GM12873 (cell line): Measurements from ENCODE around the gene SPEM3.

Experiments
- TF ChIP-seq, protein P1 (sequence below): IDR thresholded peaks from 2 replicates; pipeline ENCODE4 v1.5.1; 2012; ENCODE audit warnings: low read depth, mild to moderate bottlenecking, moderate library complexity, low read length, control low read depth; ENCODE audit not compliant: insufficient read depth; ENCODE audit errors: missing control alignments

Gene SPEM3

DNA sequence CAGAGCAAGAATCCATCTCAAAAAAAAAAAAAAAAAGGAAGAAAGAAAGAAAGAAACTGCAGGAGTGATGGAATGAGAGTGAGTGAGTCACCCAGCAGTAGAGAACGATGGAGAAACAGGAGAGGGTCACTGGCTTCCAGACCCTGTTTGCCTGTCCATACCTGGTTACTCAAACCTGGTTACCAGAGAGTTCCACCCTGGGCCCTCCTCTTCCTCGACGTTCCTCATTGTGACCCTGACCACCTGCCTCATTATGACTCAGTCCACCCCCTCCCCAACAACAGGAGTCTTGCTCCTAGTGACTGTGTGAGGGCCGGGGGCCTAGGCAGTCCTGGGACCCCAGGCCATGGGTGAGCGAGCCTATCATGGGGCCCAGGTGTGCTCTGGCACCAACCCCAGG lies at the start of gene SPEM3:
SPEM3 (plus strand) TSS at position 301 of the 400 bp plus-strand sequence; CDS start at position 347, 46 bp downstream.
- TF ChIP-seq, protein P1, sequence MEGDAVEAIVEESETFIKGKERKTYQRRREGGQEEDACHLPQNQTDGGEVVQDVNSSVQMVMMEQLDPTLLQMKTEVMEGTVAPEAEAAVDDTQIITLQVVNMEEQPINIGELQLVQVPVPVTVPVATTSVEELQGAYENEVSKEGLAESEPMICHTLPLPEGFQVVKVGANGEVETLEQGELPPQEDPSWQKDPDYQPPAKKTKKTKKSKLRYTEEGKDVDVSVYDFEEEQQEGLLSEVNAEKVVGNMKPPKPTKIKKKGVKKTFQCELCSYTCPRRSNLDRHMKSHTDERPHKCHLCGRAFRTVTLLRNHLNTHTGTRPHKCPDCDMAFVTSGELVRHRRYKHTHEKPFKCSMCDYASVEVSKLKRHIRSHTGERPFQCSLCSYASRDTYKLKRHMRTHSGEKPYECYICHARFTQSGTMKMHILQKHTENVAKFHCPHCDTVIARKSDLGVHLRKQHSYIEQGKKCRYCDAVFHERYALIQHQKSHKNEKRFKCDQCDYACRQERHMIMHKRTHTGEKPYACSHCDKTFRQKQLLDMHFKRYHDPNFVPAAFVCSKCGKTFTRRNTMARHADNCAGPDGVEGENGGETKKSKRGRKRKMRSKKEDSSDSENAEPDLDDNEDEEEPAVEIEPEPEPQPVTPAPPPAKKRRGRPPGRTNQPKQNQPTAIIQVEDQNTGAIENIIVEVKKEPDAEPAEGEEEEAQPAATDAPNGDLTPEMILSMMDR = no peak

DNA sequence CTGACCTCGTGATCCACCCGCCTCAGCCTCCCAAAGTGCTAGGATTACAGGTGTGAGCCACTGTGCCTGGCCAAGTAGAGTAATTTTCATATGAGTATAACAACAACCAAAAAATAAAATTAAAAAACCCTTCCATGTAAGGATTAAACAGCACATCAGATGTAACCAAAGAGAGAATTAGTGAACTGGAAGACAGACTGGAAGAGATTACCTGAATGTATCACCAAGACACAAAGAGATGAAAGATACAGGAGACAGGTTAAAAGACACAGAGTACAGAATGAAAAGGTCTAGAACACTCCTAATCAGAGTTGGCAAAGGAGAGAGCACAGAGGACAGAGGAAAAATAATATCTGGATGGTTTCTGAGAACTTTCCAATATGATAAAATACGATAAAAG lies 49.5 kb upstream of the SPEM3 start:
- TF ChIP-seq, protein P1 = no peak

DNA sequence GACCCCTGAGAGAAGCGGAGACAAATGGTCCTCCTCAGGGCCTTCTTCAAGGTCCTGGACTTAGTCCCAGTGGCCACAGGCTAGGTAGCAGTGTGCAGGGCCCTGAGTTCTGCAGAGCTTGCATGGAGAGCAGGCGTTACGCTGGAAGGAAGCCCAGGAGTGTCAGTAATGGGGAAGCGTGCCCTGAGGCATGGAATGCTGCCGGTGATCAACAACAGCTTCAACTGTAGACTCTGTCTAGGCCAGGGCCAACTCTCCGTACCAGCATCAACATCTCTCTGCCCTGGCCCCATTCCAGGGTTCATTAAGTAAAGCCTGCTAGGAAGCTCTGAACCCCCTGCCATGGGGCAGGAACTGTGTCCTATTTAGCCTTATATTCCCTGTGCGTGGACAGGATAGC lies 48.3 kb upstream of the SPEM3 start:
- TF ChIP-seq, protein P1 = no peak

DNA sequence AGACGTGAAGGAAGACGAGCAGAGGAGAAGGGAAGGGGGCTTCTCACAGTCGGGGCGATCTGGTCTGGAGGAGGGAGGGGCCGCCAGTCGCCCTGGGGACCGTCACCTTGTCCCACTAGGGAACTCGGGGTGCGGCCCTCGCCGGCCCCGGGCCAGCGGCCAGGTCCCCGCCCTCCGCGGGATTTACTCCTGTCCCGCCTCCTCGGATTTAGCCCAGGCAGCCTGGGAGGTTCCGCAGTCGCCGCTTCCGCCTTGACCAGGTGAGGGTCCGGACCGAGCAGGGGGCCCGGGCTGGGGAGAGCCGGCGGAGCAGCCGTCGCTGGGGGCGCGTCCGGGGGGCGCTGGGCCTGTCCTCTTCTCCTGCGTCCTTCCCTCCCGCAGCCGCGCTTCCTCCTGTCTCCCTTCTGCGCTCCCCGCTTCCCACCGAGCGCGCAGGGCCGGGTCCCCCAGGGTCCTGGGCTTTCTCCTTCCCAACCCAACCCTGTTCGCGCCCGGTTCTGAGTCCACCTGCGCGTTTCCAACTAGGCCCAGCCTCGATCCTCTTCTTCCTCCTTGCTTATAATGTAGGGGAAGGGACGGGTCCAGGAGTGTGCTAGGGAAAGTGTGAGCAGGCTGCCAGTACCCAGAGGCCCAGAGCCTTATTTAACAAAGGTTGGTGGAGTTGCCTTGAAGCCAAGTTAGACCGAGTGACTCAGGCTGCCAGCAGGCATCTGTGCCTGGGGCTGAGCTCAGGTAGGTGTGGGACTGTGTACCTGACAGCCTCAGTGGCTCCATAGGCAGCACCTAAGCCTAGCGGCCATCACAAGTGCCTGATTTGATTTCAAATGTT lies 47.6 kb upstream of the SPEM3 start, which contains the start of gene TNK1:
TNK1 (plus strand) TSS at position 235 of the 829 bp plus-strand sequence. CDS start 1,838 bp downstream, outside the sequence.
- TF ChIP-seq, protein P1 = no peak

DNA sequence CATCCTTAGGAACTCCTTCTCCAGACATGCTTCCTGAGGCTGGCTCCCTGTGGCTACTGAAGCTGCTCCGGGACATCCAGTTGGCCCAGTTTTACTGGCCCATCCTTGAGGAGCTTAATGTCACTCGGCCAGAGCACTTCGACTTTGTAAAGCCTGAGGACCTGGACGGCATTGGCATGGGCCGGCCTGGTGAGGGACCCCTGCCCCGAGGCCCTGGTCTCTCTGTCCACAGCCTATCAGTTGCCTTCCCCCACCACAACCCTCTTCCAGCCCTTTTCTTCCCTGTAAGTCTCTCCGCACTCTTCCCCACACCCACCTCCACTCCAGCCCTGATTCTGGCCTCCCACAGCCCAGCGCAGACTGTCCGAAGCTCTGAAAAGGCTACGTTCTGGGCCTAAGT lies 45.8 kb upstream of the SPEM3 start:
- TF ChIP-seq, protein P1 = no peak

DNA sequence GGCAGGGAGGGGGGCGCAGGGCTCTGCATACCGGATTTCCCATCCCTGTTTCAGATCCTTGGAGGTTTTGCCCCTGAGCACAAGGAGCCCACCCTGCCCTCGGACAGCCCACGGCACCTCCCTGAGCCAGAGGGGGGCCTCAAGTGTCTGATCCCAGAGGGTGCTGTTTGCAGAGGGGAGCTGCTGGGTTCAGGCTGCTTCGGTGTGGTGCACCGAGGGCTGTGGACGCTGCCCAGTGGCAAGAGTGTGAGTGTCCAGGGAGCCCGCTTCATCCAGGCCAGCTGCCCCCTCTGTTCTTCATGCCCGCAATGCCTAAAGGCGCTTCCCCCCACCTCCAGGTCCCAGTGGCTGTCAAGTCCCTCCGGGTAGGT lies 45.3 kb upstream of the SPEM3 start:
- TF ChIP-seq, protein P1 = no peak

DNA sequence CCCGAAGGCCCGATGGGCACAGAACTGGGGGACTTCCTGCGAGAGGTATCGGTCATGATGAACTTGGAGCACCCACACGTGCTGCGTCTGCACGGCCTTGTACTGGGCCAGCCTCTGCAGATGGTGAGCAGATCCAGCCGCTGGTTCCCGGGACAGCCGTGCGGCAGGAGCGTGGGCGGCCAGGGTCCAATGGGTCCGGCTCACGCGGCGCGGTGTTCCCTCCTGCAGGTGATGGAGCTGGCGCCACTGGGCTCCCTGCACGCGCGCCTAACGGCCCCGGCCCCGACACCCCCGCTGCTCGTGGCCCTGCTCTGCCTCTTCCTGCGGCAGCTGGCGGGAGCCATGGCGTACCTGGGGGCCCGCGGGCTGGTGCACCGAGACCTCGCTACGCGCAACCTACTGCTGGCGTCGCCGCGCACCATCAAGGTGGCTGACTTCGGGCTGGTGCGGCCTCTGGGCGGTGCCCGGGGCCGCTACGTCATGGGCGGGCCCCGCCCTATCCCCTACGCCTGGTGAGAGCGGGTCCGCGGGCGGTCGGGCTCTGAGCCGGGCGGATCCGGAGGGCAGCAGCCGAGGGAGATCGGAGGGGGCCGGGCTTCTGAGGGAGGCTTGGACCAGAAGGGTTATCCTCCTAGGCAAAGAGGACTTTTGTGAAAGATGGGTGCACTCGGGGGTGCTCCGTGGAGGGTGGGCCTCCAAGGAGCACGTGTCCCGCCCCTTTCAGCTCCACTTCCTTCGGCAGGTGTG lies 44.7 kb upstream of the SPEM3 start:
- TF ChIP-seq, protein P1 = no peak
